Right lobe of liver (tissue), 4 donors: ENCODE results near the gene ANKRD24.

ENCODE experiments used
- POLR2A ChIP-seq: fragments of 450-650 bp; IDR thresholded peaks from one replicate; pipeline ENCODE4 v1.6.1; 2017; ENCODE audit warnings: antibody characterized with exemption, mild to moderate bottlenecking
- TF ChIP-seq, protein P1 (sequence below), 4 donors: fragments of 200-600 bp in 3 of 4; fragments of 450-650 bp in 1 of 4; IDR thresholded peaks; one replicate each; pipeline versions ENCODE4 v1.5.1 to v1.8.0; 2016 to 2022; ENCODE audit warnings: antibody characterized with exemption in 4 of 4, mild to moderate bottlenecking in 2 of 4
- donor health status: DM: no; HTN: no; CAD: no.
- donor health status: DM: no; HTN: no; CAD: no.
- donor health status: DM: no; HTN: yes; CAD: no.

DNA sequence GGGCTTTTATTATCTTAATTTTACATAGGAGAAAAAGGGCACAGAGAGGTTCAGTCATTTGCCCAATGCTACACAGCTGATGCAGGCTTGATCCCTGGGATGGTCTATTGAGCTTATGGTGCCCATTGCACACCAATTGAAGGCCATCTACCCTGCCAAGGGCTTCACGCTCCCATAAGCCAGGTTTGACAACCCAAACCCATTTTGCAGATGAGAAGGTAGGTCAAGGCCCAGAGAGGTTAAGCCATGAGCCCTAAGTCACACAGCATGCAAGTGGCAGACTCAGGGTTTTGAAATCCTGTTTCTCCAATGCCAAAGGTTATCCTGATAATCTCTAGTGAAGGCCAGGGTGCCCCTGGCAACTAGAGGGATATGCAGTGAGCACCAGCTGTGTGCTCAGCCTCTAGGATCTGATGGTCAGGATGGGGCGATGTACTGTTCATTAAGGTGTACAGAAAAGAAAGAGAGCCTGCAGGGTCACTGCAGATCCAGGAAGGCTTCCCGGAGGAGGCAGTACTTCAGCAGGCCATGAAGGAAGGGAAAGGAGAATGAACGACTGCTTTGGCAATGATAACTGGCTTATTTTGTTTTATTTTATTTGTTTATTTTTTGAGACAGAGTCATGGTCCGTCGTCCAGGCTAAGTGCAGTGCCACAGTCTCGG is 20.9 kb upstream of the ANKRD24 start:
- TF ChIP-seq POLR2A, result no peak
- TF ChIP-seq, protein P1, sequence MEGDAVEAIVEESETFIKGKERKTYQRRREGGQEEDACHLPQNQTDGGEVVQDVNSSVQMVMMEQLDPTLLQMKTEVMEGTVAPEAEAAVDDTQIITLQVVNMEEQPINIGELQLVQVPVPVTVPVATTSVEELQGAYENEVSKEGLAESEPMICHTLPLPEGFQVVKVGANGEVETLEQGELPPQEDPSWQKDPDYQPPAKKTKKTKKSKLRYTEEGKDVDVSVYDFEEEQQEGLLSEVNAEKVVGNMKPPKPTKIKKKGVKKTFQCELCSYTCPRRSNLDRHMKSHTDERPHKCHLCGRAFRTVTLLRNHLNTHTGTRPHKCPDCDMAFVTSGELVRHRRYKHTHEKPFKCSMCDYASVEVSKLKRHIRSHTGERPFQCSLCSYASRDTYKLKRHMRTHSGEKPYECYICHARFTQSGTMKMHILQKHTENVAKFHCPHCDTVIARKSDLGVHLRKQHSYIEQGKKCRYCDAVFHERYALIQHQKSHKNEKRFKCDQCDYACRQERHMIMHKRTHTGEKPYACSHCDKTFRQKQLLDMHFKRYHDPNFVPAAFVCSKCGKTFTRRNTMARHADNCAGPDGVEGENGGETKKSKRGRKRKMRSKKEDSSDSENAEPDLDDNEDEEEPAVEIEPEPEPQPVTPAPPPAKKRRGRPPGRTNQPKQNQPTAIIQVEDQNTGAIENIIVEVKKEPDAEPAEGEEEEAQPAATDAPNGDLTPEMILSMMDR (IDR thresholded peaks at IDR 0.05), result no peak
